ENCODE results near the gene PCDHGA1. TPM values are rescaled to one million over a fixed set of nuclear protein-coding genes. Genes with fewer than 3 reads are reported as not detected.

The PCDHGA1 gene
- total RNA-seq, 4 donors from 2014 or later, result 0.90 to 2.5 (median 1.8) TPM

- H3K36me3 ChIP-seq, result peaks cover 0 to 47% (median 4%) of the 10 kb centered on the region in 3 donors
- 69 to 73% methylated on average over 11 of the region's 11 CpGs for whole genome bisulfite sequencing, 2 donors
- H3K27me3 ChIP-seq, result no peaks in the 10 kb centered on the region
- H3K4me1 ChIP-seq, result peaks cover 0 to 42% (median 10%) of the 10 kb centered on the region in 4 donors
- H3K27ac ChIP-seq, result peak overlapping the region; percentile 52 to 83 (median 67)
- DNase-seq (ENCODE audit: low spot score in 2 of 2), result peak; percentile 27 to 33
- no peaks in the 10 kb centered on the region for H3K9me3 ChIP-seq
- H3K4me3 ChIP-seq, result no peak overlapping the region
- TF ChIP-seq EP300 (IDR thresholded peaks at IDR 0.05), result peak in 1 of 2 donors; percentile 62
- no peak for TF ChIP-seq CTCF (IDR thresholded peaks at IDR 0.05)
Measured at GRCh38 chr5:141528291-141528984, 198.1 kb downstream of the PCDHGA1 start.

- no peak overlapping the region for H3K4me3 ChIP-seq
- H3K27ac ChIP-seq, result peak overlapping the region; percentile 52 to 83 (median 67)
- peaks cover 0 to 36% (median 7%) of the 10 kb centered on the region in 4 donors for H3K4me1 ChIP-seq
- H3K27me3 ChIP-seq, result no peaks in the 10 kb centered on the region
- H3K36me3 ChIP-seq, result peaks cover 0 to 52% (median 8%) of the 10 kb centered on the region in 3 donors
- DNase-seq (ENCODE audit: low spot score in 2 of 2), result peak in 1 of 2 donors; percentile 24
- TF ChIP-seq POLR2A (IDR thresholded peaks at IDR 0.05) (no peak), EP300 (IDR thresholded peaks at IDR 0.05) (no peak)
- WGBS, 2 donors, result 55 to 59% methylated on average over 5 of the region's 5 CpGs
- H3K9me3 ChIP-seq, result no peaks in the 10 kb centered on the region
Measured at GRCh38 chr5:141529002-141529401, 198.7 kb downstream of the PCDHGA1 start.

- WGBS, 2 donors, result 91 to 93% methylated on average over 7 of the region's 7 CpGs
- Histone ChIP-seq H3K36me3 (peaks cover 0 to 56% (median 8%) of the 10 kb centered on the region in 3 donors), H3K4me1 (peaks cover 0 to 28% (median 2%) of the 10 kb centered on the region in 4 donors), H3K27me3 (no peaks in the 10 kb centered on the region), H3K9me3 (no peaks in the 10 kb centered on the region), H3K27ac (peak overlapping the region in 2 of 4 donors; percentile 53 to 81), H3K4me3 (no peak overlapping the region)
- no peak for DNase-seq (ENCODE audit: low spot score in 2 of 2)
- TF ChIP-seq POLR2A (IDR thresholded peaks at IDR 0.05), result no peak
- no peak for TF ChIP-seq EP300 (IDR thresholded peaks at IDR 0.05)
- no peak for TF ChIP-seq CTCF (IDR thresholded peaks at IDR 0.05)
Measured at GRCh38 chr5:141529873-141530272, 199.6 kb downstream of the PCDHGA1 start.

GRCh38 chr5:141532726-141533125 is 202.4 kb downstream of the PCDHGA1 start:
- DNase-seq (ENCODE audit: low spot score in 2 of 2), result no peak
- H3K36me3 ChIP-seq, result peaks cover 0 to 36% (median 8%) of the 10 kb centered on the region in 3 donors
- WGBS, 2 donors, result 95 to 97% methylated on average over 1 of the region's 1 CpG
- H3K27ac ChIP-seq, result no peak overlapping the region
- no peak overlapping the region for H3K4me3 ChIP-seq
- H3K9me3 ChIP-seq, result no peaks in the 10 kb centered on the region
- H3K4me1 ChIP-seq, result peaks cover 0 to 15% (median 0%) of the 10 kb centered on the region in 4 donors
- no peak for TF ChIP-seq POLR2A (IDR thresholded peaks at IDR 0.05)
- no peak for TF ChIP-seq EP300 (IDR thresholded peaks at IDR 0.05)
- no peak for TF ChIP-seq CTCF (IDR thresholded peaks at IDR 0.05)
- no peaks in the 10 kb centered on the region for H3K27me3 ChIP-seq

- no peaks in the 10 kb centered on the region for H3K27me3 ChIP-seq
- no peak overlapping the region for H3K4me3 ChIP-seq
- no peak for DNase-seq (ENCODE audit: low spot score in 2 of 2)
- H3K4me1 ChIP-seq, result peaks cover 0 to 10% (median 0%) of the 10 kb centered on the region in 4 donors
- no peaks in the 10 kb centered on the region for H3K9me3 ChIP-seq
- no peak for TF ChIP-seq EP300 (IDR thresholded peaks at IDR 0.05)
- no peak for TF ChIP-seq CTCF (IDR thresholded peaks at IDR 0.05)
- TF ChIP-seq POLR2A (IDR thresholded peaks at IDR 0.05), result no peak
- H3K27ac ChIP-seq, result no peak overlapping the region
- 94 to 96% methylated on average over 1 of the region's 1 CpG for WGBS, 2 donors
- peaks cover 0 to 24% (median 8%) of the 10 kb centered on the region in 3 donors for H3K36me3 ChIP-seq
Measured at GRCh38 chr5:141533897-141534296, 203.6 kb downstream of the PCDHGA1 start.

Data from tibial nerve (tissue), 4 donors.